DMS153 (cell line): ENCODE data around the gene SMIM33.
A peak's percentile ranks its signal among the peaks of the same experiment; 100 is the strongest.
"Not testable (repeated sequence)": the region's sequence is repeated elsewhere in the genome, so short reads cannot be mapped to it uniquely, and the experiment has no call there.

Source experiments
- DNase-seq: peaks from one replicate; lab custom pipeline; 2025; lab: John Stamatoyannopoulos, UW

SMIM33 gene

DNA sequence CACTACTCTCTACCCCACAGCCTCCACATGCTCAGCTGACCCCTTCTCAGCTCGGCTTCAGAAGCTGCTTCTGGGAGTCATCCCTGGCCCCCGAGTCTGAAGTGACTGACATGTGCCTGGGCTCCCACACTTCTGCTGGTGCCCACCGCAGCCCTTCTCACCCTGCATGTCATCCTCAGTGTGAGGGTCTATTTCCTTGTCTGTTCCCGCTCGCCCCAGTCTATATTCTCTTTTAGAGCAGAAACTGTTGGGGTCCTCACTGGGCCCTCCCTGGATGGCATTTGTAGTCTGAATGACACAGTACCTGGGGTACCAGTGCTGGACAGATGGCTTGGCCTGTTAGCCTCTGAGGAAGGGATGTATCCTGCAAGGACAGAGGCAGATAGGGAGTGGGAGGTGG lies 13.6 kb upstream of the SMIM33 start:
- DNase-seq, result no peak

GRCh38 chr5:139457653-139458306 lies 13.0 kb upstream of the SMIM33 start:
- no peak for DNase-seq

GRCh38 chr5:139458580-139459407 lies 12.0 kb upstream of the SMIM33 start:
- DNase-seq, result no peak

GRCh38 chr5:139459451-139459934 lies 11.3 kb upstream of the SMIM33 start:
- peak; percentile 14 for DNase-seq

GRCh38 chr5:139460455-139460854 lies 10.3 kb upstream of the SMIM33 start:
- no peak for DNase-seq

GRCh38 chr5:139461176-139461575 lies 9.6 kb upstream of the SMIM33 start:
- DNase-seq, result no peak

GRCh38 chr5:139461698-139462097 lies 9.1 kb upstream of the SMIM33 start:
- DNase-seq, result no peak

- DNase-seq, result no peak
Observed at GRCh38 chr5:139462586-139463276, 8.1 kb upstream of the SMIM33 start, which contains the start of gene ECSCR. ECSCR (minus strand) TSS chr5:139462743; CDS start chr5:139462670, 73 bp downstream.

DNA sequence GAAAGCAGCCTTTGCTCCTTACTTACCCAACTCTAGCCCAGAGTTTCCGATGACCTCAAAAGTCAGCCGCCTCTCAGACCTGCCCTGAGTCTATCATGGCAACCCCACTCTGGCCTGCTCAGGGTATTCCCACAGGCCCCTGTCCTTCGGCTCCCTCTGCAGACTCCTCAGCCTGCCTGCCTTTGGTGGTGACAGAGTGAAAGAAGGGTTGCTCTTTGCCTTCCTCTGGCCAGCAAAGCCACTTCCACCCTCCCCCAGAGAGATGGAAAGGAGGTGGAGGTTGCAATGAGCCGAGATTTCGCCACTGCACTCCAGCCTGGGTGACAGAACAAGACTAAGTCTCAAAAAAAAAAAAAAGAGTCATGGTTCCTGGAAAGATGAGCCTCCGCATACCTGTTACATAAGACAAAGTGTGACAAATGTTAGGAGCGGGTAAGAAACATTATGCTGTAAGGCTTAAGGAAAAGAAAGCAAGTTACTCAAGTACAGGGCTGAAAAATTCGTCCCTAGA lies 2.3 kb upstream of the SMIM33 start:
- no peak for DNase-seq

DNA sequence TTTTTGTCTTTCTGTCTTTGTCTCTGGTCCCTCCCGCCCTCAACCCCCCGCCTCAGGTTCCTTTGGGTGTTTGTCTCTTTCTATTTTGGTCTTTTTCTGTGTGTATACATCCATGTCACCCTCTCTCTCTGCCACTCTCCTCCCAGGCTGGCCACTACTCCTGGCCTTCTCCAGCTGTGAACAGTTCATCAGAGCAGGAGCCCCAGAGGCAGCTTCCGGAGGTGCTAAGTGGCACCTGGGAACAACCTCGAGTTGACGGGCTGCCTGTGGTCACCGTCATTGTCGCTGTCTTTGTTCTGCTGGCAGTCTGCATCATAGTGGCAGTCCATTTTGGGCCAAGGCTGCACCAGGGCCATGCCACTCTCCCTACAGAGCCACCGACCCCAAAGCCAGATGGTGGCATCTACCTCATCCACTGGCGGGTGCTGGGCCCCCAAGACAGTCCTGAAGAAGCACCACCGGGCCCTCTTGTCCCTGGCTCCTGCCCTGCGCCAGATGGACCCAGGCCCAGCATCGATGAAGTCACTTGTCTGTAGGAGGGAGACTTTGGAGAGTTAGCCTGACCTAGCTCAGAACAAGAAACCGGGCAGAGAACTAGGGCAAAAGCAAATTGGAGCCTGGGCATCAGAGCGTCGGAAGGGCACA lies 1.7 kb downstream of the SMIM33 start:
- no peak for DNase-seq

GRCh38 chr5:139473105-139473504 lies 2.3 kb downstream of the SMIM33 start:
- DNase-seq, result no peak

- DNase-seq, result no peak
Observed at GRCh38 chr5:139473565-139473964, 2.8 kb downstream of the SMIM33 start.

- DNase-seq, result no peak
Observed at GRCh38 chr5:139474890-139475791, 4.3 kb downstream of the SMIM33 start.

- DNase-seq, result no peak
Observed at GRCh38 chr5:139475865-139476617, 5.2 kb downstream of the SMIM33 start.

- not testable (repeated sequence) for DNase-seq
Observed at GRCh38 chr5:139478657-139479423, 8.0 kb downstream of the SMIM33 start.

DNA sequence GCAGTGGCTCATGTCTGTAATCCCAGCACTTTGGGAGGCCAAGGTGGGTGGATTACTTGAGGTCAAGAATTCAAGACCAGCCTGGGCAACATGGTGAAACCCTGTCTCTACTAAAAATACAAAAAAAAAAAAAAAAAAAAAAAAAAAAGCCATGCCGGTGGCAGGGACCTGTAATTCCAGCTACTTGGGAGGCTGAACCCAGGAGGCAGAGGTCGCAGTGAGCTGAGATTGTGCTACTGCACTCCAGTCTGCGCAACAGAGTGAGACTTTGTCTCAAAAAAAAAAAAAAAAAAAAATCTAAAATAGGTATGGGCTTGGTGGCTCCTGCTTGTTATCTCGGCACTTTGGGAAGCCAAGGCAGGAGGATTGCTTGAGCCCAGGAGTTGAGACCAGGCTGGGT lies 8.9 kb downstream of the SMIM33 start:
- DNase-seq, result not testable (repeated sequence)

DNA sequence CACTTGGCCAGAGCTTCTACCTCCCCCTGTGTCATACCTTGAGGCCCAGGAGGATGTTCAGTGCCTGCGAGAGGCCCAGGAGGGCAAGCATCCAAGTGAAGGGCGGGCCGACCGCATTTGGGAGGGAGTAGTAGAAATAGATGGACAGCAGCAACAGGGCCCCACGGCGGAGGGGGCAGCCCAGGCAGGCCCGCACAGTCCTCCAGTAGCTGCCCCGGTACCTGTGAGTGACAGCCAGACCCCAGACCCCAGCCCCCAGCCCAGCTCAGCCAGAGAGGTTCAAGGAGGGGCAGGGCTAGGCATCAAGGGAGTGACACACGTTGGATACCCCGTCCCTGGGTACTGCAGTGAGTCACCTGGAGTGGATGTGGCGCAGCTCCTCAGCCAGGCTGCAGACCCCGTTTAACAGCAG lies 10.3 kb downstream of the SMIM33 start:
- DNase-seq, result no peak

DNA sequence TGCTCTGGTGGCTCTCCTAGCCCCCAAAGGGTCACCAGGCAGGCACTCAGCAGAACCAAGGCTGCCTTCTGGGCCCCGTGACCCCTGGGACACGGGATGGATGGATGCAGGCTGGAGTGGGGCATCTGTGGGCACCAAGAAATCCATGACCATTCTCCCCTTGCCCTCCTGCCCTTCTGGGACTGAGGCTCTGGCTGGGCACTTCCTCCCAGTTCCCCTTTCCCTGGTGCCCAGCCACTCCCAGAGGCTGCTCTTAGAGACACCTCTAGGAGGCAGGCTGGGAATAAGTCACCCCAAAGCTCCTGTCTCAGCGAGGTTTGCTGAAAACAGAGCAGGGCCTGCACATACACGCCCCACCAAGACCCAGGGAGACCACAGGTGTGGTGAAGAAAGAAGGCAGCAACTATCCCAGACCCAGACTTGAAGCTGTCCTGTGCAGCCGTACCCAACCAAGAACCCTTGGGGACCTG lies 10.8 kb downstream of the SMIM33 start:
- DNase-seq, result peak; percentile 16
